ENCODE measurements around the gene TRIM14.
"Not testable (repeated sequence)": the region's sequence is repeated elsewhere in the genome, so short reads cannot be mapped to it uniquely, and the experiment has no call there.

TRIM14 gene

GRCh38 chr9:98140503-98140902, 21.5 kb upstream of the TRIM14 start:
- DNase-seq, result no peak

DNA sequence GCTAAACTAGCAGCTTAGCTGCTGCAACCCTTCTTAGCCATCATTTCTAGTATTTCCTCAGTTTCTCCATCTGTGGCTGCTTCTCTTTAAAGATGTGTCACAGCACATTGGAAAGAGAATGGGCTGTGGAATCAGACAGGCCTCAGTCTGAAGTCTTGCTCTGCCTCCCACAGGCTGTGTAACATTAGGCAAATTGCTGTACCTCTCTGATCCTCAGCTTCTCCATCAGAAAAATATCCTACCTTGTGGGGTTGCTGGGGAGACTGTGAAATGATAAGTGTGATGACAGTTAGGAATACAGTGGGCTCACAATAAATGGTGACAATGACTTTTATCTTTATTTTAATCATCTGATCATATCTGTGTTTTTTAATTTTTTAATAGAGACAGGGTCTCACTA, 17.5 kb upstream of the TRIM14 start:
- no peak for DNase-seq

DNA sequence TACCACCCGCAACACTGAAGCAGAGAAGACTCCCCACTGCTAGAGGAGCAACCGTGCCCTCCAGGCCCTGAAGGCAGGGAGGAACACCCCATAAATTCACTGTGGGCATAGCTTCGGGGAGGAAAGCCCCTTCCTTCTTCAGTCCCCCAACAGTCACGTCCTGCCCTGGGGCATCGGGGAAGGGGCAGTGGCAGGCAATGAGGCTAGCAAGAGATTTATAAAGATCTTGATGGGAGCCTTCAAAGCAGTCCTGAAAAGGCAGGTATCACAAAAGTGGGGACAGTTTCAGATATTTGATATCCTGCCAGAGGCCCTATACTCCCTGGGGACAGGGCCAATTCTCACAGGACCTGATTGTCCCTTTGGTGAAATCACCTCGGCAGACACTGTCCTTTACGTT, 16.9 kb upstream of the TRIM14 start:
- DNase-seq, result no peak

- DNase-seq, result no peak
Measured at GRCh38 chr9:98135558-98135934, 16.5 kb upstream of the TRIM14 start.

DNA sequence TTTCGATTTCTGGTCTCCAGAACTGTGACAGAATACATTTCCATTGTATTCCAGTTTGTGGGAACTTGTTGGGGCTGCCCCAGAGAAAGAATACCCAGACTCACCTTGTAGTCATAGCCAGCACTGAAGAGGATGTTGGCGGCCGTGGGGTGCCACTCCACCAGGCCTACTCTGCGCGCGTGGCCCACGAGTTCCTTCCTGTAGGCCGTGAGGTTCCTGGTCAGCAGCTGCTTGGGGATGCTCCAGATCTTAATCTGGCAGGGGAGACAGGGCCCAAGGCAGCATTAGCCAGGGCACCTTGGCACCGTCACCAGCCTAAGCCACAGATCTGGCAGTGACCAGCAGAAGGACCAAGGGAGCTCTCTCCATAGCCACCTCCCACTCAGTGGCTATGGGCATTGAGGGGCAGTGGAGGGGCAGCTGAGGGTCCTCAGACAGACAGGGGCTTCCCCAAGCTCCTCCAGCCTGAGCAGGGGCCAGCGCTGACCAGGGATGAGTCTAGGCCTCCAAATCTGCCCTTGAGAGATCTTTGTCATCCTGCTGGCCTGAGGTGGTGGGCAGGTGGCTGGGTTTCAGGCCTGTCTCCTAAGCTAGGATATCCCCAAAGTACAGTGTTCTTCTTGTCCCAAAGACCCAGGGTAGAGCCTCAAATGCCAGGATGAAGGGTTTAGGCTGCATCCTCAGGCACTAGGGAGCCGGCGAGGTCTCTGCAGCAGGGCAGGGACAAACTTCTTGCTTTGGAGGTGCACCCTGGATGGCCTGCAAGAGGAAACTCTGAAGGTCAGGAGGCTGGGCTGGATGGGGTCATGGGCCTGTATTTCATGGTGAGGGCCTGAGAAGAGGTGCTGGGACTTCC, 15.9 kb upstream of the TRIM14 start:
- no peak for DNase-seq

GRCh38 chr9:98132806-98133631, 14.0 kb upstream of the TRIM14 start:
- DNase-seq, result no peak

GRCh38 chr9:98132158-98132557, 13.1 kb upstream of the TRIM14 start:
- no peak for DNase-seq

DNA sequence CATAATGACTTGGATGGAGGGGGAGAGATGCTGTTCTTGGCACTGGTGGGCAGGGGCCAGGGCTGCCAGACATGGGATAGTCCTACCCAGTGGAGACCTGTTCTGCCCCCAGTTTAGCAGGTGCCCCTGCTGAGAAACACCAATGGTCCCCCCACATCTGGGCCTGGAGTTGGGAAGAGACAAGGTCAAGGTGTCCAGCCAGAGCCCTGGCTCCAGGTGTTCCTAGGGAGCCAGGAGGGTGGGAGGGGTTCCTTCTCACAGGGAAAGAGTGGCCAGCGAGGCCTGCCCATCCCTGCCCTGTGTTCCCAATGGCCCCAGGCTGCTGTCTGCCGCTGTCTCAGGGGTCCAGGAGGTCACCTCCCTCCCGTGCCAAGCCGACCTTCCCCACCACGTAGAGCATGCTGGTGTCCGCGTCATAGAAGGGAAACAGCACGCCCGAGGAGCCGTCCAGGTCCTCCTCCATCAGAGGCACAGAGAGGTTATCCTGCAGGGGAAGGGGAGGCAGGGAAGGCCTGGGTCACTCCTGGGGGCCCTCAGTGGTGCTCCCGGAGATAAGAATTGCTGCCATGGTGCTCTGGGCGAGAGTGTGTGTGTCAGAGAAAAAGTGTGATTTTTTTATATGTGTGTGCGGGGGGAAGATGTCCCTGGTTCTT, 11.7 kb upstream of the TRIM14 start:
- DNase-seq, result no peak

DNA sequence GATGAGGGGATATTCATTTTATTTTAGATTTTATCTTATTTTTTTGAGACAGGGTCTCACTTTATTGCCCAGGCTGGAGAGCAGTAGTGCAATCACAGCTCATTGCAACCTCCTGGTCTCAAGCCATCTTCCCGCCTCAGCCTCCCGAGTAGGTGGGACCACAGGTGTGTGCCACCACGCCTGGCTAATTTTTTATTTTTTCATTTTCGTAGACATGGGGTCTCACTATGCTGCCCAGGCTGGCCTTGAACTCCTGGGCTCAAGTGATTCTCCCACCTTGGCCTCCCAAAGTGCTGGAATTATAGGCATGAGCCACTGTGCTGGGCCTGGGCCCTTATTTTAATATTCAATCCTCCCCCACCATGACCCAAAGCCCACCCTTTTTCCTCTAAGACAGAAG, 11.0 kb upstream of the TRIM14 start:
- not testable (repeated sequence) for DNase-seq

DNA sequence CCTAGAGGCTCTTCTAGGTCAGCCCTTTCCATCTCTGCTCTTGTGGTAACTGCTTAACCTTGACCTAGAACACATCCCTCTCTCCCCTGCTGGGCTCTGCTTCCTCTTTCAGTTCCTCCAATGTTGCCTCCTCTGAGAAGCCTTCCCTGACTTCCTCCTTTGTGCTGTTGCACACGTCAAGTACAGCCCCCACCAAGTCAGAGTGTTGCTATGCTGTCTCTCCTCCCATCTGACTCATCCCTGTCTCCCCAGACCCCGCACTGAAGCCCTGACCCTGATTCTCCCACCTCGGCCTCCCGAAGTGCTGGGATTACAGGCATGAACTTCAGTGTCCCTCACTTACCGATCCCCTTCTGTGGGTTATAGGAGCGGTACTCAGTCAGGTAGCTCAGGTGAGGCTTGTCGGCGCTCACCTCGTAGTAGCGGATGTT, 10.4 kb upstream of the TRIM14 start:
- DNase-seq, result peak; percentile 99

DNA sequence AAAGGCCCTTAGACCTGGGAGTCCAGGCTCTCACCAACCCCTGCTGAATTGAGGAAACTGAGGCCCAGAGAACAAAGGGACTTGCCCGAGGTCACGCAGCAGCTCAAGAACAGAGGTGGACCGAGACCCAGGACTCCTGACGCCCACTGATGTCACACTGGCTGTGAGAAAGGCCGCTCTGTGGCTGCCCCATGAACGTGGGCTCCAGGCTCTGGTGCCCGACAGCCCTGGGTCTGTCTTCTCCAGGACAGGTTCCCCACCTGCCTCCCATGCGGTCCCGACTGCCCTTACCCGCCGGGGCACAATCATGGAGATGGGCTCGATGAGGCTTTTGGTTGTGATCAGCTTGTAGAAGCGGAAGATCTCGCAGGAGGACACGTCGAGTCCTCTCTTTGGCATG, 9.3 kb upstream of the TRIM14 start:
- no peak for DNase-seq

GRCh38 chr9:98127226-98127625, 8.2 kb upstream of the TRIM14 start:
- no peak for DNase-seq

DNA sequence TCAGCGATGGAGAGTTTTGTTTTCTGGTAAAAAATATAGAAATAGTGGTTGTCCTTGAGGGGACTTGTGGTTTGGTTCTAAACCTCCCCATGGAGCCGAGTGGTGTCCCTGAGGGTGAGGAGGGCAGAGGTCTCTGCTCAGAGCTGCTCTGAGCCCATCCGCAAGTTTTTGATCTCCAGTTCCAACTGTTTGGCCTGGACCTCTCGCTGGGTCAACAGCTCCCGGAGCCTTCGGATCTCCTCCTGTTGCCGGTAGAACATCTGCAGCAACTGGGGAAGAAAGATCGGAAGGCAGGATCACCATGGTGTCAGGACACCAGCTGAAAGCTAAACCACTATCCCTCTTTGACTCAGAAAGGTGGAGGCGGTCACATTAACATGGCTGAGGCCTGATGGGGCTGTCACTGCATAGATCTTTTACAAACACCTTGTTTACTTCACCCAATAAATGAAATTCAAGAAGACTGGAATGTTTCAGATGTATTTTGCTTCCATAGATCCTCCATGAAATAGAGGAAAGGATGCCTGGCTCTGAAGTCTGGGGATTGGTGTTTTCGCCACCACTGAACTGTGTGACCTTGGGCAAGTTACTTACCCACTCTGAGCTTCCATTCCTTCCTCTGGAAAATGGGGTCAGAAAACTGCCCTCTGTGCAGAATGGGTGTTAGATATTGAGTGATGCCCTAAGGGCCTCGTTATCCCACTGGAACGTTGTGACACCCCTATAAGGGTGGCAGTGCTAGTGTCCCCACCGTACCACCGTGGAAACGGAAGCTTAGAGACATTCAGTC, 5.8 kb upstream of the TRIM14 start:
- no peak for DNase-seq

DNA sequence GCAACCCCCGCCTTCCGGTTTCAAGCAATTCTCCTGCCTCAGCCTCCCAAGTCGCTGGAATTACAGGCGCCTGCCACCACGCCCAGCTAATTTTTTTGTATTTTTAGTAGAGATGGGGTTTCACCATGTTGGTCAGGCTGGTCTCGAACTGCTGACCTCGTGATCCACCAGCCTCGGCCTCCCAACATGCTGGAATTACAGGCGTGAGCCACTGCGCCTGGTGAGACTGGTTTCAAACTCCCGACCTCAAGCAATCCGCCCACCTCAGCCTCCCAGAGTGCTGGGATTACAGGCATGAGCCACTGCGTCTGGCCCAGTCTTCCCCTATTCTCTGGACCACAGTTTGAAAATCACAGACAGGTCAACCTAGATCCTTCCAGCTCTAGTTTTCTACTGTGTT, 5.1 kb upstream of the TRIM14 start:
- DNase-seq, result not testable (repeated sequence)

DNA sequence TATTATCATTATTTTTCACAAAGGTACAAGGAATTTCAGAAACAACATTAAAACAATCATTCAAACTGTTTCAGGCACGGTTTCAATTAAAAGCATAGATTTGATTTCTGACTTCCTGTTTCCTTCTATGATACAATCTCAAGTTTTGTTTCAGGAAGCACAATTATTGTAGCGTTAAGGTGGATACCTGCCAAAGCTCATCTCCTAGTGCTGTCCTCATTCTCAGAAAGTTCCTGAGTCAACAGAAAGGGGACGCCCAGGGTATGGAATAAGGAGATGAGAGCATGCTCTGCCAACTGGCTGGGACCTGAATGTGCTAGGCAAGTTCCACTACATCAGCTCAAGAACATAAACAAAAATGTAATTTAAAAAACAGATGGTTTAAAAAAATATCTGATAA, 2.0 kb upstream of the TRIM14 start:
- DNase-seq, result no peak

DNA sequence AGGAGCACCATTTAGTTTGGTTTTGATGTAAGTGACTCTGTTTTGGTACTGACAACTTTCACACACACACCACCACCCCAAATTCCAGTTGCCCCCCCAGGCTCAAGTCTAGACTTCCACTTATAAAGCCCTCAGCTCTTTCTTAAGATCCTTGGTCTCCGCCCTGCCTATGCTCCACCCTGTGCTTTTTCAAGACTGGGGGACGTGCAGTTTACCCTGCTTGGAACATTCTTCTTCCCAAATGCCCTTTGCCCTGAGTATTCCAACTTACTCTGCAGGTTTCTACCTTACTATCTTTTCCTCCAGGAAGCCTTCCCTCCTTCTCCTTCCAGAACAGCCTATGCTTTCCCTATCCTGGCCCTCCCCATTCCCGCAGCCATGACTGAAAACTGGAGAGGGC, 1.5 kb upstream of the TRIM14 start:
- DNase-seq, result no peak

DNA sequence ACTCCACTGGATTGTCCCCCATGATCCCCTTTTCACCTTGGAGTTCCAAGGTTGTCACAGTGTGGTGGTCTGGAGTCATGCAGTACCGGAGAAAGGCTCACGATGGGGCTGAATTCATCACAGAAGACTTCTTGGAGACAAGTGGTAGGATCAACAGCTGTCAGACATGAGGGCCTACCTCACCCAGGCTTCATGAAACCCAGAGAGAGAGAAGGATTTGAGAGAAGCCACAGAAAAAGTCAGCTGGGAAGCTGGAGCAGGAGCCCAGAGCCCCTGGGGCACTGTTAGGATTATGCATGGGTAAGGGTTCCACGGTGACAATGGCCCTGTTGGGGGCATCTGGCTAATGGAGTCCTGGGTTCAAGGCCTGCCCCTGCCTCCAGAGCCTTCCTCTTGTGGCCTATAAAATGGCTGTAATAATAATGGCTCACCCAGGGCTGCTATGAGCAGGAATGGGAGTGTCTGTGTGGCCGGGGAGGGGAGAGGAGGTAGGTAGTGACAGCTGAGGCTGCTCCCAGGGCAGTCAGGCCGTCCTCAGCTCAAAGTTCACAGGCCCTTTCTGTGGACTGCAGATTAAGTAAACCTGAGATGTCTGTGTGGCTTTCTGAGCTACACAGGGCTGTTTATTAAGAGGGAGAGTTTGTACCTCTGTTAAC, 910 bp downstream of the TRIM14 start:
- peak; percentile 65 for DNase-seq

DNA sequence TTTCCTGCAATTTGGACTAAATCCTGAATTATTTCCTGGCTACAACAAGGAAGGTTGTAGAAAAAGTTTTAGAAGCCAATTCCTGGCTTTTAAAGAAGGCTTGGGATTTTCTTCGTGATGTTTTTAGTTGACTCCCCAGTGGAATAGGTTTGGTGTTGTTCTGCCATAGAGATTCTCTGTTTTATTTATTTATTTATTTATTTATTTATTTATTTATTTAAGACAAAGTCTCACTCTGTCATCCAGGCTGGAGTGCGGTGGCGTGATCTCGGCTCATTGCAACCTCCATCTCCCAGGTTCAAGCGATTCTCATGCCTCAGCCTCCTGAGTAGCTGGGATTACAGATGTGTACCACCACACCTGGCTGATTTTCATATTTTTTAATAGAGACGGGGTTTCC, 1.9 kb downstream of the TRIM14 start:
- DNase-seq, result not testable (repeated sequence)

- DNase-seq, result no peak
Measured at GRCh38 chr9:98109052-98109451, 10.0 kb downstream of the TRIM14 start.

DNA sequence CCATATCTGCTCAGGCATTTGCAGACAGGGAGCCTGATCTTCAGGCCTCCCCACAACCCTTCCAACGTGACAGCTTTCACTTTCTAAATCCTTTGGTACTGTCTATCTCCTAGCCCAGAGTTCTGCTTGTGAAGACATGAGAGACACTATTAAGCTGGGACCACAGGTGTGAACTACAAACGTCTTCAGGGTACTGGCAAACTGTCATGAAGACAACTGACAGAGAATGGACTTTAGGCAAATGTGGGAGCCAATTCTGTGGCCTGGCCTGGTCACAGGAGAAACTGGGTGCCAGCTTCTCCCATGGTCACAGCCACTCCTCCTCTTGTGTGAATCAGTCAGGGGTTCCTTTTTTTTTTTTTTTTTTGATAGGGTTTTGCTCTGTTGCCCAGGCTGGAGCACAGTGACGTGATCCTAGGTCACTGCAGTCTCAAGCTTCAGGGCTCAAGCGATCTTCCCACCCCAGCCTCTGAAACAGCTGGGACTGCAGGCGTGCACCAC, 10.4 kb downstream of the TRIM14 start:
- peak; percentile 80 for DNase-seq

- DNase-seq, result peak; percentile 77
Measured at GRCh38 chr9:98107926-98108325, 11.1 kb downstream of the TRIM14 start.

DNA sequence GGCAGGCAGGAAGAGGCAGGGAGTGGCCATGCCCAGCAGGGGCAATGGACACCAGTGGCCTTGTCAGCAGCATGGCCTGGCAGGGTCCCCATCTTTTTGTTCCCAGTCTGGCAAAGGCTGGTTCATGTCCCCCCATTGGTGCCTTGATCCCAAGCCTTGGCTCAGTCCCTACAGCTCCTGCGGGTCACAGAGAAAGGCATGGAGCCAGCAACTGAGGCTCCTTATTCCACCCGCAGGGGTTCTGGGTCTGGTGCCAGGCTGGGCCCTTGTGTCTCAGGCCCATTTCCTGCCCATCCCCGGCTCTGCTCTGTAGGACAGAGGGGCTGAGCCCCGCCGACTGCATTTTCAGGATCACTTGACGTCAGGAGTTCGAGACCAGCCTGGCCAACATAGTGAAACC, 14.0 kb downstream of the TRIM14 start:
- no peak for DNase-seq
